ENCODE results near the gene MPPED2. TPM values are rescaled to one million over a fixed set of nuclear protein-coding genes. Genes with fewer than 3 reads are reported as not detected.

Gene MPPED2
- total and polyA plus RNA-seq, 2 of the 13 experiments (the other 11 are each of a cell fraction or from before 2014, with no cell fraction given), result not detected

GRCh38 chr11:30488304-30488998 is 97.7 kb downstream of the MPPED2 start (continued):
- TF ChIP-seq ZNF747 (CRISPR knock-in tag; IDR thresholded peaks at IDR 0.05; ENCODE audit: borderline replicate concordance) (no peak), FOXM1 (CRISPR knock-in tag; IDR thresholded peaks at IDR 0.05) (no peak), SUZ12 (IDR thresholded peaks at IDR 0.05; ENCODE audit: low read depth, low read length) (no peak), KDM6A (CRISPR knock-in tag; IDR thresholded peaks at IDR 0.05; ENCODE audit: low read depth) (peak; percentile 66; the same call in 1 of the 2 replicates), MLXIP (CRISPR knock-in tag; IDR thresholded peaks at IDR 0.05; ENCODE audit: borderline replicate concordance) (no peak), RELA (CRISPR knock-in tag; IDR thresholded peaks at IDR 0.05) (no peak), ZNF20 (CRISPR knock-in tag; IDR thresholded peaks at IDR 0.05) (no peak), ZFP36L2 (CRISPR knock-in tag; IDR thresholded peaks at IDR 0.05) (no peak), MAZ (IDR thresholded peaks at IDR 0.05; ENCODE audit: borderline replicate concordance, low read depth, low read length) (no peak), MAZ (CRISPR knock-in tag; IDR thresholded peaks at IDR 0.05; ENCODE audit: low read depth) (no peak), XBP1 (CRISPR knock-in tag; IDR thresholded peaks at IDR 0.05) (no peak)
- TF ChIP-seq, protein P1, sequence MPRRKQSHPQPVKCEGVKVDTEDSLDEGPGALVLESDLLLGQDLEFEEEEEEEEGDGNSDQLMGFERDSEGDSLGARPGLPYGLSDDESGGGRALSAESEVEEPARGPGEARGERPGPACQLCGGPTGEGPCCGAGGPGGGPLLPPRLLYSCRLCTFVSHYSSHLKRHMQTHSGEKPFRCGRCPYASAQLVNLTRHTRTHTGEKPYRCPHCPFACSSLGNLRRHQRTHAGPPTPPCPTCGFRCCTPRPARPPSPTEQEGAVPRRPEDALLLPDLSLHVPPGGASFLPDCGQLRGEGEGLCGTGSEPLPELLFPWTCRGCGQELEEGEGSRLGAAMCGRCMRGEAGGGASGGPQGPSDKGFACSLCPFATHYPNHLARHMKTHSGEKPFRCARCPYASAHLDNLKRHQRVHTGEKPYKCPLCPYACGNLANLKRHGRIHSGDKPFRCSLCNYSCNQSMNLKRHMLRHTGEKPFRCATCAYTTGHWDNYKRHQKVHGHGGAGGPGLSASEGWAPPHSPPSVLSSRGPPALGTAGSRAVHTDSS (CRISPR knock-in tag; conservative IDR thresholded peaks at IDR 0.05), result no peak
- TF ChIP-seq, protein P2, sequence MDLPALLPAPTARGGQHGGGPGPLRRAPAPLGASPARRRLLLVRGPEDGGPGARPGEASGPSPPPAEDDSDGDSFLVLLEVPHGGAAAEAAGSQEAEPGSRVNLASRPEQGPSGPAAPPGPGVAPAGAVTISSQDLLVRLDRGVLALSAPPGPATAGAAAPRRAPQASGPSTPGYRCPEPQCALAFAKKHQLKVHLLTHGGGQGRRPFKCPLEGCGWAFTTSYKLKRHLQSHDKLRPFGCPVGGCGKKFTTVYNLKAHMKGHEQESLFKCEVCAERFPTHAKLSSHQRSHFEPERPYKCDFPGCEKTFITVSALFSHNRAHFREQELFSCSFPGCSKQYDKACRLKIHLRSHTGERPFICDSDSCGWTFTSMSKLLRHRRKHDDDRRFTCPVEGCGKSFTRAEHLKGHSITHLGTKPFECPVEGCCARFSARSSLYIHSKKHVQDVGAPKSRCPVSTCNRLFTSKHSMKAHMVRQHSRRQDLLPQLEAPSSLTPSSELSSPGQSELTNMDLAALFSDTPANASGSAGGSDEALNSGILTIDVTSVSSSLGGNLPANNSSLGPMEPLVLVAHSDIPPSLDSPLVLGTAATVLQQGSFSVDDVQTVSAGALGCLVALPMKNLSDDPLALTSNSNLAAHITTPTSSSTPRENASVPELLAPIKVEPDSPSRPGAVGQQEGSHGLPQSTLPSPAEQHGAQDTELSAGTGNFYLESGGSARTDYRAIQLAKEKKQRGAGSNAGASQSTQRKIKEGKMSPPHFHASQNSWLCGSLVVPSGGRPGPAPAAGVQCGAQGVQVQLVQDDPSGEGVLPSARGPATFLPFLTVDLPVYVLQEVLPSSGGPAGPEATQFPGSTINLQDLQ (CRISPR knock-in tag; IDR thresholded peaks at IDR 0.05), result no peak
- TF ChIP-seq, protein P3, sequence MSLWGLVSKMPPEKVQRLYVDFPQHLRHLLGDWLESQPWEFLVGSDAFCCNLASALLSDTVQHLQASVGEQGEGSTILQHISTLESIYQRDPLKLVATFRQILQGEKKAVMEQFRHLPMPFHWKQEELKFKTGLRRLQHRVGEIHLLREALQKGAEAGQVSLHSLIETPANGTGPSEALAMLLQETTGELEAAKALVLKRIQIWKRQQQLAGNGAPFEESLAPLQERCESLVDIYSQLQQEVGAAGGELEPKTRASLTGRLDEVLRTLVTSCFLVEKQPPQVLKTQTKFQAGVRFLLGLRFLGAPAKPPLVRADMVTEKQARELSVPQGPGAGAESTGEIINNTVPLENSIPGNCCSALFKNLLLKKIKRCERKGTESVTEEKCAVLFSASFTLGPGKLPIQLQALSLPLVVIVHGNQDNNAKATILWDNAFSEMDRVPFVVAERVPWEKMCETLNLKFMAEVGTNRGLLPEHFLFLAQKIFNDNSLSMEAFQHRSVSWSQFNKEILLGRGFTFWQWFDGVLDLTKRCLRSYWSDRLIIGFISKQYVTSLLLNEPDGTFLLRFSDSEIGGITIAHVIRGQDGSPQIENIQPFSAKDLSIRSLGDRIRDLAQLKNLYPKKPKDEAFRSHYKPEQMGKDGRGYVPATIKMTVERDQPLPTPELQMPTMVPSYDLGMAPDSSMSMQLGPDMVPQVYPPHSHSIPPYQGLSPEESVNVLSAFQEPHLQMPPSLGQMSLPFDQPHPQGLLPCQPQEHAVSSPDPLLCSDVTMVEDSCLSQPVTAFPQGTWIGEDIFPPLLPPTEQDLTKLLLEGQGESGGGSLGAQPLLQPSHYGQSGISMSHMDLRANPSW (CRISPR knock-in tag; IDR thresholded peaks at IDR 0.05; ENCODE audit: borderline replicate concordance), result no peak
- TF ChIP-seq, protein P4, sequence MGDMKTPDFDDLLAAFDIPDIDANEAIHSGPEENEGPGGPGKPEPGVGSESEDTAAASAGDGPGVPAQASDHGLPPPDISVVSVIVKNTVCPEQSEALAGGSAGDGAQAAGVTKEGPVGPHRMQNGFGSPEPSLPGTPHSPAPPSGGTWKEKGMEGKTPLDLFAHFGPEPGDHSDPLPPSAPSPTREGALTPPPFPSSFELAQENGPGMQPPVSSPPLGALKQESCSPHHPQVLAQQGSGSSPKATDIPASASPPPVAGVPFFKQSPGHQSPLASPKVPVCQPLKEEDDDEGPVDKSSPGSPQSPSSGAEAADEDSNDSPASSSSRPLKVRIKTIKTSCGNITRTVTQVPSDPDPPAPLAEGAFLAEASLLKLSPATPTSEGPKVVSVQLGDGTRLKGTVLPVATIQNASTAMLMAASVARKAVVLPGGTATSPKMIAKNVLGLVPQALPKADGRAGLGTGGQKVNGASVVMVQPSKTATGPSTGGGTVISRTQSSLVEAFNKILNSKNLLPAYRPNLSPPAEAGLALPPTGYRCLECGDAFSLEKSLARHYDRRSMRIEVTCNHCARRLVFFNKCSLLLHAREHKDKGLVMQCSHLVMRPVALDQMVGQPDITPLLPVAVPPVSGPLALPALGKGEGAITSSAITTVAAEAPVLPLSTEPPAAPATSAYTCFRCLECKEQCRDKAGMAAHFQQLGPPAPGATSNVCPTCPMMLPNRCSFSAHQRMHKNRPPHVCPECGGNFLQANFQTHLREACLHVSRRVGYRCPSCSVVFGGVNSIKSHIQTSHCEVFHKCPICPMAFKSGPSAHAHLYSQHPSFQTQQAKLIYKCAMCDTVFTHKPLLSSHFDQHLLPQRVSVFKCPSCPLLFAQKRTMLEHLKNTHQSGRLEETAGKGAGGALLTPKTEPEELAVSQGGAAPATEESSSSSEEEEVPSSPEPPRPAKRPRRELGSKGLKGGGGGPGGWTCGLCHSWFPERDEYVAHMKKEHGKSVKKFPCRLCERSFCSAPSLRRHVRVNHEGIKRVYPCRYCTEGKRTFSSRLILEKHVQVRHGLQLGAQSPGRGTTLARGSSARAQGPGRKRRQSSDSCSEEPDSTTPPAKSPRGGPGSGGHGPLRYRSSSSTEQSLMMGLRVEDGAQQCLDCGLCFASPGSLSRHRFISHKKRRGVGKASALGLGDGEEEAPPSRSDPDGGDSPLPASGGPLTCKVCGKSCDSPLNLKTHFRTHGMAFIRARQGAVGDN (CRISPR knock-in tag; IDR thresholded peaks at IDR 0.05), result no peak
